Ovary (tissue), 9 donors: ENCODE measurements around the gene NHSL2. TPM values are rescaled to one million over a fixed set of nuclear protein-coding genes. Genes with fewer than 3 reads are reported as not detected.

ENCODE experiments used
- DNase-seq, 5 donors: peaks; one replicate each; pipeline ENCODE4 v3.0.0-alpha.2; 2019 to 2020
- H3K27ac ChIP-seq, 2 donors: fragments of 200-600 bp; one replicate each; pipeline versions ENCODE4 v1.5.1 to v1.8.0; 2019 to 2022
- H3K27me3 ChIP-seq: fragments of 200-600 bp; one replicate; pipeline ENCODE4 v1.8.0; 2022
- H3K36me3 ChIP-seq: fragments of 200-600 bp; sonication (generic); one replicate; pipeline ENCODE4 v1.5.1; 2019
- H3K4me1 ChIP-seq: one replicate; pipeline ENCODE4 v1.8.1; 2013; ENCODE audit warnings: mild to moderate bottlenecking, moderate library complexity; ENCODE audit not compliant: insufficient read depth
- H3K4me3 ChIP-seq: fragments of 200-600 bp; sonication (generic); one replicate; pipeline ENCODE4 v1.5.1; 2017
- H3K9me3 ChIP-seq, 2 donors: fragments of 200-600 bp in 1 of 2; sonication (generic) in 1 of 2; one replicate each; pipeline versions ENCODE4 v1.5.1 to v1.8.1; 2013 to 2019; ENCODE audit warnings: mild to moderate bottlenecking in 1 of 2, moderate library complexity in 1 of 2
- EP300 ChIP-seq: sonication (generic); formaldehyde crosslinking; IDR thresholded peaks from one replicate; pipeline ENCODE4 v1.6.1; 2017; ENCODE audit warnings: antibody characterized with exemption
- POLR2A ChIP-seq: fragments of 450-650 bp; IDR thresholded peaks from one replicate; pipeline ENCODE4 v1.6.1; 2017; ENCODE audit warnings: antibody characterized with exemption, mild to moderate bottlenecking, moderate library complexity
- WGBS, 3 donors: extraction: QIAGEN DNeasy Blood & Tissue Kit in 1 of 3; methylation state at CpG; one replicate each; pipeline versions ENCODE4 v1.1.5 to v1.1.7; 2013 to 2017; 5-methylcytosine and 5-hydroxymethylcytosine counted together
- intact Hi-C, 4 donors: fragments of 100-400 bp; cut with DNase I; formaldehyde crosslinking; loops; one replicate each; pipeline versions ENCODE4 v1.11.0 to v1.15.1; 2022 to 2023
- polyA plus RNA-seq, 2 donors: library from polyadenylated mRNA; stranded (reverse); fragments of 200-250 nt in 1 of 2; fragments of 350-450 nt in 1 of 2; fragmentation: Illumina TruSeq in 1 of 2; extraction: RNeasy Lipid Tissue Mini Kit (QIAGEN cat#74804) in 1 of 2; gene quantifications; one replicate each; pipeline ENCODE4 v1.2.3, GENCODE V29; 2013 to 2014
- total RNA-seq, 7 donors: library from RNA; depleted of rRNA in 2 of 7; stranded (reverse); fragments of >200 nt in 2 of 7; fragmentation: NEBNext Ultra II Directional in 3 of 7; extraction: Animal tissue kit (Norgen Biotek cat#: 25700) in 3 of 7; gene quantifications; one replicate each; pipeline versions ENCODE4 v1.1.0 to v1.2.4, GENCODE V29; 2016 to 2023
- TF ChIP-seq, protein P1 (sequence below), 3 donors: fragments of 450-650 bp in 2 of 3; fragments of 200-600 bp in 1 of 3; IDR thresholded peaks; one replicate each; pipeline versions ENCODE4 v1.5.1 to v1.8.0; 2016 to 2022; ENCODE audit warnings: antibody characterized with exemption in 3 of 3, mild to moderate bottlenecking in 1 of 3
- donor health status: DM: no; HTN: no; CAD: no; lungs with moderate emphysema.
- donor health status: DM: no; HTN: no; CAD: no.
- donor health status: Bipolar disorder and iron deficiency.
- donor health status: DM: yes; HTN: yes; CAD: no.
- donor health status: DM: no; HTN: no; CAD: no.
- donor health status: DM: yes; HTN: yes; CAD: no.

NHSL2 gene
- total and polyA plus RNA-seq, 9 donors: 1.2 to 9.2 (median 4.4) TPM

DNA sequence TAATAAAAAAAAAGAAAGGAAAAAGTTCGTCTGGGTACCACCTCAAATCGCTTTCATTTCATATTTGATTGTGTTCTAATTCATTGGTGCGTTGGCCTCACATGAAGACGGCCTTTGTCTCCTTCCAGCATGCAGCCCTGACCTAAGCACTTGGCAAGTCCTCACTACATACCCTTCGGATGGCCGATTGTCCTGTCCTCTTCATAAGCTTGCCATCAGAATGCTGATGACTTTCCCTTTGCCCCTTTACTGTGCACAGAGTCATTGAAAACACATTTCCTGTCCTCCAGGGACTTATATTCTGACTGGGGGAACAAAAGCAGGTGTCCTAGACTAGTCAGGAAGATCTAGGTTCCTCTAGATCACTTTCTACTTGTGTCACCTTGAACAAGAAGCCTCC is 178.1 kb downstream of the NHSL2 start:
- H3K9me3 ChIP-seq: no peaks in the 10 kb centered on the region
- intact Hi-C loops: no loop called here
- no peaks in the 10 kb centered on the region for H3K36me3 ChIP-seq
- no peak overlapping the region for H3K27ac ChIP-seq
- 57 to 76% (median 69%) methylated on average over 6 of the region's 6 CpGs for WGBS, 3 donors
- TF ChIP-seq POLR2A: no peak
- TF ChIP-seq, protein P1, sequence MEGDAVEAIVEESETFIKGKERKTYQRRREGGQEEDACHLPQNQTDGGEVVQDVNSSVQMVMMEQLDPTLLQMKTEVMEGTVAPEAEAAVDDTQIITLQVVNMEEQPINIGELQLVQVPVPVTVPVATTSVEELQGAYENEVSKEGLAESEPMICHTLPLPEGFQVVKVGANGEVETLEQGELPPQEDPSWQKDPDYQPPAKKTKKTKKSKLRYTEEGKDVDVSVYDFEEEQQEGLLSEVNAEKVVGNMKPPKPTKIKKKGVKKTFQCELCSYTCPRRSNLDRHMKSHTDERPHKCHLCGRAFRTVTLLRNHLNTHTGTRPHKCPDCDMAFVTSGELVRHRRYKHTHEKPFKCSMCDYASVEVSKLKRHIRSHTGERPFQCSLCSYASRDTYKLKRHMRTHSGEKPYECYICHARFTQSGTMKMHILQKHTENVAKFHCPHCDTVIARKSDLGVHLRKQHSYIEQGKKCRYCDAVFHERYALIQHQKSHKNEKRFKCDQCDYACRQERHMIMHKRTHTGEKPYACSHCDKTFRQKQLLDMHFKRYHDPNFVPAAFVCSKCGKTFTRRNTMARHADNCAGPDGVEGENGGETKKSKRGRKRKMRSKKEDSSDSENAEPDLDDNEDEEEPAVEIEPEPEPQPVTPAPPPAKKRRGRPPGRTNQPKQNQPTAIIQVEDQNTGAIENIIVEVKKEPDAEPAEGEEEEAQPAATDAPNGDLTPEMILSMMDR (IDR thresholded peaks at IDR 0.05): no peak
- TF ChIP-seq EP300: no peak
- DNase-seq: no peak
- H3K27me3 ChIP-seq: no peaks in the 10 kb centered on the region
- no peak overlapping the region for H3K4me3 ChIP-seq
- no peaks in the 10 kb centered on the region for H3K4me1 ChIP-seq

DNA sequence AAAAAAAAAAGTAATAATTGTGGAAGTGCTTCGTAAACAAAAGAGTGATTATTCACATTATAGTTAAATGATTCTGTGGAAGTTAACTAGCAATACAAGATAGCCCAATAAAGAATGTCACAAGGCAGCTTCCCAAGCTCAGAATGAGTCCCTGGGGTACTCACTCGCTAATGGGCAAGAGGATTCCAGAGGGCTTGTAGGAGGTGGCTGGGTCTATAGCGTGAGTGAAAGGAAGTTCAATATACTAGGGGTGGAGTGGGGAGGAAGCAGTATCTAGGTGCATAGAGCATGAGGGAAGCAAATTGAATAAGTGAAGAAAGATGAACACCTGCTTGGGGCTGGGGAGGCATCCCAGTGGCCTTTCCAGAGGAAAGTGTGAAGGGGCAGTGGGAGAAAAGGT is 178.6 kb downstream of the NHSL2 start:
- Histone ChIP-seq H3K36me3 (no peaks in the 10 kb centered on the region), H3K27ac (no peak overlapping the region), H3K9me3 (no peaks in the 10 kb centered on the region), H3K4me3 (no peak overlapping the region), H3K27me3 (no peaks in the 10 kb centered on the region), H3K4me1 (no peaks in the 10 kb centered on the region)
- DNase-seq: no peak
- TF ChIP-seq, protein P1 (IDR thresholded peaks at IDR 0.05): no peak
- TF ChIP-seq POLR2A (no peak), EP300 (no peak)
- intact Hi-C loops: no loop called here
- WGBS, 3 donors: 66 to 81% (median 71%) methylated on average over 3 of the region's 3 CpGs

DNA sequence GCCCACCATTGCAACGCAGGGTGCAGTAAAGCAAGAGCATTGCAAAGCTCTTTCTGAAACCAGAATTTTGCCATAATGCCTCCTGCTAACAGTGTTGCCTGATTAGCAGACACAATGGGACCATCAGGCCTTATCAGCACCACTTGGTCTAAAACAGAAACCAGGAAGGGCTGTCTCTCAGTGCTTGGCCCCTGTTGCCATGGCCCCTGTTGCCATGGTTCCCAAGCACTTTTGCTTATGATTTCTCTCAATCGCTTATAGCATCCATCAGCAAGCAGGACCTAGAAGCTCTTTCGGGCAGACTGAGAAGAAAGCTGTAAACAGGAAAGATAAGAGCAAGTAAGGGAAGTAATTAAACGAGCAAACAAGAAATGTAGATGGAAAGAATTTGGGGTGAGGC is 184.2 kb downstream of the NHSL2 start:
- DNase-seq: peak in 4 of 5 donors; percentile 16 to 62 (median 38)
- 33 to 43% (median 37%) methylated on average over 4 of the region's 4 CpGs for WGBS, 3 donors
- intact Hi-C loops: no loop called here
- Histone ChIP-seq H3K36me3 (no peaks in the 10 kb centered on the region), H3K4me3 (no peak overlapping the region), H3K9me3 (no peaks in the 10 kb centered on the region), H3K27me3 (no peaks in the 10 kb centered on the region), H3K27ac (no peak overlapping the region), H3K4me1 (no peaks in the 10 kb centered on the region)
- TF ChIP-seq EP300 (no peak), POLR2A (no peak)
- TF ChIP-seq, protein P1 (IDR thresholded peaks at IDR 0.05): no peak

DNA sequence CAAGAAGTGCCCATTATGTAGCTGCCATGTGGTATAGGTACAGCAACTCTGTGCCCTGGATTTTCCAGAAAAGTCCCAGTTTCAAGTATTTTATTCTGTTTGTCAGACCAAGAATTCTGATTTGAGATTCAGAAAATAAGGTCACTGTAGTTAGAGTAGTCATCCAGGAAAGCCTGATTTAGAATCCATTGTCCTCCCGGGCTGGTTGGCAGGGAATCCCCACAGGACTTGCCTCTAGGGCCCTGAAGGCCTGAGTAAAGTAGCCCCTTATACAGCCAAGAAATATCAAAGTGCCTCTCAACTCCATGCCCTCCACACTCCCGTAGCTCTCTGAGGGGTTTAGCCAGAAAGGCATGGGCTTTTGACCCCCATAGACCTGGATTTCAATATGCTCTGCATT is 184.7 kb downstream of the NHSL2 start:
- H3K27me3 ChIP-seq: no peaks in the 10 kb centered on the region
- H3K36me3 ChIP-seq: no peaks in the 10 kb centered on the region
- H3K4me3 ChIP-seq: no peak overlapping the region
- TF ChIP-seq EP300 (no peak), POLR2A (no peak)
- TF ChIP-seq, protein P1 (IDR thresholded peaks at IDR 0.05): no peak
- H3K27ac ChIP-seq: no peak overlapping the region
- WGBS, 3 donors: 43 to 48% (median 47%) methylated on average over 2 of the region's 2 CpGs
- intact Hi-C loops: no loop called here
- no peak for DNase-seq
- no peaks in the 10 kb centered on the region for H3K9me3 ChIP-seq
- H3K4me1 ChIP-seq: no peaks in the 10 kb centered on the region
